ENCODE results near the gene P2RY8.

DNA sequence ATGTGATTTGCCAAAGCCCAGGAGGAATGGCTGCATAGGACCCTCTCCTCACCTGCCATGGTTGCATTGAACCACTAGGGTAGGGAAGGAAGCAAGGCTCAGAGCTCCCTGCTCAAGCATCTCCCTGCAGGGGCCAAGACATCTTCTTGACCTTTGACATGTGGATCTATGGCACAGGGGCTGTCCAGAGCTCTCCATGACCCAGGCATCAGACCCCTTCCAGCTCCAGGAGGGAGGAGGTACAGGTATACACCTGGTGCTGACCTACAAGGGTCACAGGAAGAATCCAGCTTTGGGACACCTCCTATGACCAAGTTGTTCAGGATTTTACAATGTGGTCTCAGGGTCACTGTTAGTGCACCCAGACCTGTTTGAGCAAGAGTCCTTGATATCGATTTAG lies 61.1 kb downstream of the P2RY8 start:
- TF ChIP-seq CTCF (conservative IDR thresholded peaks at IDR 0.05; ENCODE audit: low read depth, low read length) (no peak), EZH2 (IDR thresholded peaks at IDR 0.05; ENCODE audit: borderline replicate concordance, low read depth, low read length, poor library complexity, severe bottlenecking) (no peak)

Measured in A673 (cell line).